NCI-H2196 treated with DMSO at 0.1 percent for 48 hours (cell line): ENCODE data around the gene TRAF3.
"Not testable (repeated sequence)": the region's sequence is repeated elsewhere in the genome, so short reads cannot be mapped to it uniquely, and the experiment has no call there.

Experiments
- DNase-seq: peaks from one replicate; lab custom pipeline; 2025; ENCODE audit not compliant: unreplicated experiment; lab: John Stamatoyannopoulos, UW

Gene TRAF3

GRCh38 chr14:102918438-102918837 lies 141.2 kb downstream of the TRAF3 start:
- DNase-seq = no peak

GRCh38 chr14:102920273-102920997 lies 143.2 kb downstream of the TRAF3 start:
- DNase-seq = no peak

- no peak for DNase-seq
These were observed 143.7 kb downstream of the TRAF3 start for GRCh38 chr14:102920998-102921304.

GRCh38 chr14:102922490-102923200 lies 145.4 kb downstream of the TRAF3 start, which contains the start of gene AMN:
Gene AMN (plus strand): TSS chr14:102922663. CDS start chr14:102922689, 26 bp downstream.
- no peak for DNase-seq

GRCh38 chr14:102923201-102923924 lies 146.1 kb downstream of the TRAF3 start:
- no peak for DNase-seq

- no peak for DNase-seq
These were observed 146.8 kb downstream of the TRAF3 start for GRCh38 chr14:102923925-102924486.

GRCh38 chr14:102924632-102925588 lies 147.7 kb downstream of the TRAF3 start:
- DNase-seq = no peak

- DNase-seq = no peak
These were observed 148.4 kb downstream of the TRAF3 start for GRCh38 chr14:102925646-102926045.

GRCh38 chr14:102926104-102926503 lies 148.9 kb downstream of the TRAF3 start:
- no peak for DNase-seq

- not testable (repeated sequence) for DNase-seq
These were observed 149.6 kb downstream of the TRAF3 start for GRCh38 chr14:102926840-102927239.

- DNase-seq = no peak
These were observed 150.2 kb downstream of the TRAF3 start for GRCh38 chr14:102927346-102927877.

- DNase-seq = no peak
These were observed 150.7 kb downstream of the TRAF3 start for GRCh38 chr14:102927878-102928411.

GRCh38 chr14:102928412-102929240 lies 151.4 kb downstream of the TRAF3 start:
- DNase-seq = peak; percentile 27

GRCh38 chr14:102929241-102930137 lies 152.2 kb downstream of the TRAF3 start:
- DNase-seq = no peak

- no peak for DNase-seq
These were observed 153.0 kb downstream of the TRAF3 start for GRCh38 chr14:102930138-102930752.

- no peak for DNase-seq
These were observed 153.7 kb downstream of the TRAF3 start for GRCh38 chr14:102930753-102931579.
